Activated B cell treated with CpG ODN at 0.5 μM for 24 hours (primary cell): Measurements from ENCODE around the gene GNB3. TPM values are rescaled to one million over a fixed set of nuclear protein-coding genes. Genes with fewer than 3 reads are reported as not detected.

Experiments used
- ATAC-seq: fragments of 200-7000 bp; cut with Tn5 transposase; one replicate; pipeline ENCODE4 v1.10.0; 2021; ENCODE audit warnings: low read depth, mild to moderate bottlenecking, moderate library complexity
- CTCF ChIA-PET: fragments of 350-600 bp; sonication (Branson Sonifier 250); formaldehyde crosslinking; loops from one replicate; lab custom pipeline; 2021; ENCODE audit warnings: antibody characterized with exemption; lab: Charles Lee
- POLR2A ChIA-PET: fragments of 350-600 bp; sonication (Branson Sonifier 250); formaldehyde crosslinking; loops from one replicate; lab custom pipeline; 2021; ENCODE audit warnings: antibody characterized with exemption; lab: Charles Lee
- DNase-seq: peaks from one replicate; pipeline ENCODE4 v3.0.0; 2022
- H3K27ac Mint-ChIP-seq: one replicate; pipeline ENCODE4 v1.8.0; 2020; ENCODE audit warnings: mixed read lengths
- H3K27me3 Mint-ChIP-seq: one replicate; pipeline ENCODE4 v1.8.0; 2021; ENCODE audit warnings: mixed read lengths
- H3K36me3 Mint-ChIP-seq: one replicate; pipeline ENCODE4 v1.8.0; 2021; ENCODE audit warnings: low read depth, mixed read lengths
- H3K4me1 Mint-ChIP-seq: one replicate; pipeline ENCODE4 v1.8.0; 2021; ENCODE audit warnings: mixed read lengths
- H3K4me3 Mint-ChIP-seq: one replicate; pipeline ENCODE4 v1.8.0; 2020; ENCODE audit warnings: mild to moderate bottlenecking, mixed read lengths
- H3K9me3 Mint-ChIP-seq: one replicate; pipeline ENCODE4 v1.8.0; 2020; ENCODE audit warnings: mixed read lengths
- intact Hi-C: fragments of 100-400 bp; cut with micrococcal nuclease; formaldehyde crosslinking; loops from one replicate; pipeline ENCODE4 v1.15.1; 2024
- total RNA-seq: library from RNA; stranded (reverse); gene quantifications from 2 replicates; pipeline ENCODE4 v1.2.3, GENCODE V29; 2022
- TF ChIP-seq, protein P1 (sequence below): fragments of 200-600 bp; IDR thresholded peaks from one replicate; pipeline ENCODE4 v1.8.0; 2022; ENCODE audit warnings: antibody characterized with exemption, mild to moderate bottlenecking

The GNB3 gene
- total RNA-seq, 1 donor from 2014 or later: 0.60 TPM

DNA sequence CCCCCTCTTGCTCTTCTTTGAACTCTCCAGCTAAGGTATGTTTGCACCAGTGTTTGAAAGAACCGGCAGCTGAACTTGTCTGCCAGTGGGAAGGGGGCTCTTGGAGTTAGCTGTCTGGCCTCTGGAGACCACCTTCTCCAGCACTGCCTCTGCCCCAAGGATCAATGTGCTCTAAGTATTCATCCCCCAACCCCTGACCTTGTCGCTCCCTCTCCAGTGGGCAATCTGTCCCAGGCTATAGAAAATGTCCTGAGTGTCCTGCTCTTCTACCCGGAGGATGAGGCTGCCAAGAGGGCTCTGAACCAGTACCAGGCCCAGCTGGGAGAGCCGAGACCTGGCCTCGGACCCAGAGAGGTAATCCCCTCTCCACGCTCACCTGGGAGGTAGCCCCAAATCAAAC lies 9.7 kb upstream of the GNB3 start:
- DNase-seq (no peak), ATAC-seq (no peak)
- Mint-ChIP-seq H3K36me3 (no peaks in the 10 kb centered on the region), H3K4me3 (no peak overlapping the region), H3K9me3 (no peaks in the 10 kb centered on the region), H3K27me3 (peaks cover 41% of the 10 kb centered on the region), H3K27ac (no peak overlapping the region), H3K4me1 (peaks cover 16% of the 10 kb centered on the region)
- TF ChIP-seq, protein P1, sequence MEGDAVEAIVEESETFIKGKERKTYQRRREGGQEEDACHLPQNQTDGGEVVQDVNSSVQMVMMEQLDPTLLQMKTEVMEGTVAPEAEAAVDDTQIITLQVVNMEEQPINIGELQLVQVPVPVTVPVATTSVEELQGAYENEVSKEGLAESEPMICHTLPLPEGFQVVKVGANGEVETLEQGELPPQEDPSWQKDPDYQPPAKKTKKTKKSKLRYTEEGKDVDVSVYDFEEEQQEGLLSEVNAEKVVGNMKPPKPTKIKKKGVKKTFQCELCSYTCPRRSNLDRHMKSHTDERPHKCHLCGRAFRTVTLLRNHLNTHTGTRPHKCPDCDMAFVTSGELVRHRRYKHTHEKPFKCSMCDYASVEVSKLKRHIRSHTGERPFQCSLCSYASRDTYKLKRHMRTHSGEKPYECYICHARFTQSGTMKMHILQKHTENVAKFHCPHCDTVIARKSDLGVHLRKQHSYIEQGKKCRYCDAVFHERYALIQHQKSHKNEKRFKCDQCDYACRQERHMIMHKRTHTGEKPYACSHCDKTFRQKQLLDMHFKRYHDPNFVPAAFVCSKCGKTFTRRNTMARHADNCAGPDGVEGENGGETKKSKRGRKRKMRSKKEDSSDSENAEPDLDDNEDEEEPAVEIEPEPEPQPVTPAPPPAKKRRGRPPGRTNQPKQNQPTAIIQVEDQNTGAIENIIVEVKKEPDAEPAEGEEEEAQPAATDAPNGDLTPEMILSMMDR: no peak
- CTCF ChIA-PET: interaction anchor here (1.5 to 1.7 kb wide), 2 partner anchors 9 to 64 kb away, joined by 3 to 5 read pairs; partner anchors contain the start of gene GNB3
- intact Hi-C loops: no loop called here
- POLR2A ChIA-PET: interaction anchor here (1.2 to 2.0 kb wide), 2 partner anchors 21 to 77 kb away, joined by 3 to 6 read pairs; partner anchors contain the start of genes MLF2 and USP5

DNA sequence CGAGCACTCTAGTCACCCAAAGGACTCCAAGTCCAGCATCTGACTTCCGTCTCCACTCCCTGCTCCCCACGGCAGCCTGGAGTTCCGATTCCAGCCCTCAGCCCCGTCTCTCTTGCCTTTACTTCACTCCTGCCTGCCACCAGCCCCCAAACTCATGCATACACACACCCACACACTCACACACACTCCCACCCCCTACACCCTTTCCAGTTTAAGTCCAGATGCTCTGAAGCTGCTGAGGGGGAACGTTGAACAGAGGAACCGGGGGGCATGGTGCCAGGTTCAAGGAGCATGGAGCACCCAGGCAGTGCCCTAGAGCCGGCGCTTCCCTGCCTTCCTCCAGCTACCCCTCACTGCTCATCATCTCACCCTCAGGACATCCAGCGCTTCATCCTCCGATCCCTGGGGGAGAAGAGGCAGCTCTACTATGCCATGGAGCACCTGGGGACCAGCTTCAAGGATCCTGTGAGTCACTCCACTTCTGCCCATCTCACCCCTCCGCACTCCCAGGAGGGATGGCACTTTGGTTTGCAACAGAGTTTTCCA lies 9.2 kb upstream of the GNB3 start:
- peaks cover 36% of the 10 kb centered on the region for H3K27me3 Mint-ChIP-seq
- intact Hi-C loops: no loop called here
- DNase-seq: no peak
- peaks cover 16% of the 10 kb centered on the region for H3K4me1 Mint-ChIP-seq
- no peak for ATAC-seq
- no peak overlapping the region for H3K4me3 Mint-ChIP-seq
- CTCF ChIA-PET: interaction anchor here (1.7 kb wide), 1 partner anchor 8 kb away, joined by 5 read pairs; the partner anchor contains the start of gene GNB3
- POLR2A ChIA-PET: interaction anchor here (2.0 to 3.3 kb wide), 2 partner anchors 20 to 78 kb away, joined by 6 to 11 read pairs; partner anchors contain the start of genes CDCA3, MLF2 and USP5
- H3K36me3 Mint-ChIP-seq: no peaks in the 10 kb centered on the region
- no peak overlapping the region for H3K27ac Mint-ChIP-seq
- TF ChIP-seq, protein P1: no peak
- H3K9me3 Mint-ChIP-seq: no peaks in the 10 kb centered on the region

DNA sequence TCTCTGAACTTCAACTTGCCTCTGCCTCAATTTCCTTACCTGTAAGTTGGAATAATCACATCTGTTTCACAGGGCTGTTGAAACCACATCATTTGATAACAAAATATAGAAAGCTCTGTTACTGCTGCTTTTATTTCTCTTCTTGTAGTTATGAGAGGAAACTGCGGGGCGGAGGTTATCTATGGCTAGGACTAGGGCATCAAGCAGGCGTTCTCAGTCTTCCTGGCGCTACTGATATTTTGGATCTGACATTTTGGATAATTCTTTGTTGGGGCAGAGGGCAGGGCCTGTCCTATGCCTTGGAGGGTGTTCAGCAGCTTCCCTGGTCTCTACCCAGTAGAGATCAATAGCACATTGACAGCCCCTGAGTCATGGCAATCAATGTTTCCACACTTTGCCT lies 8.6 kb upstream of the GNB3 start:
- no peaks in the 10 kb centered on the region for H3K9me3 Mint-ChIP-seq
- DNase-seq (no peak), ATAC-seq (no peak)
- intact Hi-C loops: no loop called here
- peaks cover 16% of the 10 kb centered on the region for H3K4me1 Mint-ChIP-seq
- H3K36me3 Mint-ChIP-seq: no peaks in the 10 kb centered on the region
- no peak overlapping the region for H3K27ac Mint-ChIP-seq
- no peak overlapping the region for H3K4me3 Mint-ChIP-seq
- ChIA-PET POLR2A (interaction anchor here (1.1 to 3.3 kb wide), 4 partner anchors 20 to 197 kb away, joined by 3 to 11 read pairs (median 4); partner anchors contain the start of genes CDCA3, MLF2, TPI1 and USP5), CTCF (interaction anchor here (1.7 kb wide), 1 partner anchor 8 kb away, joined by 5 read pairs; the partner anchor contains the start of gene GNB3)
- TF ChIP-seq, protein P1: no peak
- H3K27me3 Mint-ChIP-seq: peaks cover 30% of the 10 kb centered on the region

DNA sequence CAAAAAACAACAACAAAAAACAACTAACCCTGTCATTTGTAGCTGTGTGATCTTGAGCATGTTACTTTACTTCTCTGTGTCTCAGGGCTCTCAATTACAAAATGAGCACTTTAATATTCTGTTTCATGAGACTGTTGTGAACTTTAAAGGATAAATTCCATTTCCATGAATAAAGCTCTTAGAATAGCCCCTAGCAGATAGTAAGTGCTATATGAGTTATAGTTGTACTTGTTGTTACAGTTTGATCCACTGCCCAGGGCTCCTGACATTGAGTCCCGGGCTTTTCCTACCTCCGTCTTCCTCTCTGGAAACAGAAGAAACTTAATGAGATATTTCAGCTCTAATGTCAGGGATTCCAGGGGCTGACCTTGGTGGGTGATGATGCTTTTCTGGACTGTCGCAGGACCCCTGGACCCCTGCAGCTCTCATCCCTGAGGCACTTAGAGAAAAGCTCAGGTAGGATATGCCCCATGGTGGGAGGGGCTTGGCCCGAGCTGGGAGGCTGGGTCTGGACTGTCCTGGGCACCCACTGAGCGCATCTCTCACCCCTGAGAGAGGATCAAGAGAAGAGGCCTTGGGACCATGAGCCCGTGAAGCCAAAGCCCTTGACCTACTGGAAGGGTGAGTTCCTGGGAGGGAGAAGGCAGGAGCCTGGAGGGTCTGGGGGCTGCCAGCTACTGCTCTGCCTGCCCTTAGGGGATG lies 7.4 kb upstream of the GNB3 start:
- DNase-seq: no peak
- peaks cover 25% of the 10 kb centered on the region for H3K27me3 Mint-ChIP-seq
- intact Hi-C loops: no loop called here
- H3K9me3 Mint-ChIP-seq: no peaks in the 10 kb centered on the region
- no peak overlapping the region for H3K4me3 Mint-ChIP-seq
- no peaks in the 10 kb centered on the region for H3K36me3 Mint-ChIP-seq
- H3K27ac Mint-ChIP-seq: no peak overlapping the region
- TF ChIP-seq, protein P1: no peak
- ChIA-PET CTCF (interaction anchor here (0.6 to 3.8 kb wide), 6 partner anchors 9 to 94 kb away, joined by 4 to 23 read pairs (median 4); partner anchors contain the start of genes MLF2, PTMS and SPSB2), POLR2A (interaction anchor here (0.5 to 3.3 kb wide), 5 partner anchors 18 to 198 kb away, joined by 3 to 11 read pairs (median 4); partner anchors contain the start of genes CDCA3, MLF2, TPI1 and USP5)
- ATAC-seq: no peak
- peaks cover 11% of the 10 kb centered on the region for H3K4me1 Mint-ChIP-seq
